OCI-LY3 (cell line): ENCODE data around the gene KRTAP10-9.

Source experiments
- CTCF ChIP-seq: fragments of 200-600, 300-600 bp; sonication (generic); IDR thresholded peaks from 2 replicates; pipeline ENCODE4 v1.5.1; 2014; ENCODE audit warnings: antibody characterized with exemption, low read length, low read depth
- EZH2phosphoT487 ChIP-seq: fragments of 200-600 bp; shearing (Covaris generic); IDR thresholded peaks from 2 replicates; pipeline ENCODE4 v1.6.1; 2018; ENCODE audit warnings: antibody characterized with exemption, mixed run types, low read depth

GRCh38 chr21:44583800-44584147 is 43.1 kb upstream of the KRTAP10-9 start:
- TF ChIP-seq CTCF (no peak), EZH2phosphoT487 (no peak)
